Heart left ventricle (tissue), 13 donors: ENCODE measurements around the gene SLC23A2.

ENCODE experiments used
- CTCF ChIP-seq, 12 donors: fragments of 200-600 bp; sonication (generic) in 4 of 12; IDR thresholded peaks; one replicate each; pipeline versions ENCODE4 v1.5.0 to v1.8.0; 2018 to 2022; ENCODE audit warnings: antibody characterized with exemption in 12 of 12, mild to moderate bottlenecking in 5 of 12
- POLR2A ChIP-seq, 2 donors: fragments of 450-650 bp; IDR thresholded peaks; one replicate each; pipeline ENCODE4 v1.6.1; 2017; ENCODE audit warnings: antibody characterized with exemption in 2 of 2, mild to moderate bottlenecking in 2 of 2, moderate library complexity in 2 of 2
- donor health status: ischemic (EF 13 %, LVEDD 7.1; RV severe dilation, severe dysfunction).
- donor health status: DM: no; HTN: yes; CAD: no.
- donor health status: DM: no; HTN: no; CAD: no.
- donor health status: ischemic (EF 25% LVEDD 6.9; RV normal size, moderate dysfunction).
- donor health status: ischemic (EF 25% LVEDD 5.7; RV mildly dilated, moderate dysfunction).
- donor health status: ischemic (EF 35%, LVEDD 5.7; RV mildly dilated, moderate dysfunction).
- donor health status: nonischemic (EF 11% LVEDD 7.7; RV severe dilation, severe dysfunction).
- donor health status: DM: yes; HTN: yes; CAD: no.
- donor health status: PGD.
- donor health status: ischemic (EF 29% LVEDD 5.4; RV normal size, mild dysfunction).
- donor health status: nonischemic (EF 23%, LVEDD 6.1; RV moderate dilation, normal function).

DNA sequence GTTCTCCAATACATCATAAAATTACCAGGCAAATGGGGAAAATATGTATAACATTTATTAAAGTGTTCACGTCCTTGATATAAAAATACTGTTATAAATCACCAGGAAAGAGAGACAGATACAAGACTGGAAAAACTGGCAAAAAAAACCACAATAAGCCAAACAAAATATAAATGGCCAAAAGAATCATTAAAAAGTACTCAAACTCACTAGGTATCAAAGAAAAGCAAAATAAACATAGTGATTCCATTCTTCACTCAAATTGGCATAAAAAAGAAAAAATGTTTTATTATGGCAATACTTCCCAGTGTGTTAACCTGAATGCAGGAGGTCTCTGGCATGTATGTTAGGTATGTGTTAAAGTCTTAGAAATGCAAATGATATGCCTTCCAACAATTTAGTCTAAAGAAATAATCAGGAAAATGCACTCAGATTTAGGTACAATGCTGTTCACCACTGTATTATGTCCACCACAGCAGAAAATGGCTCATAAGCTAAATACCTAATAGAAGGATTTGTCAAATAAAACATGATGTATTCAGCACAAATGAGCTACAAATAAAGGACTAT is 21.4 kb downstream of the SLC23A2 start:
- no peak for TF ChIP-seq CTCF (IDR thresholded peaks at IDR 0.05)
- no peak for TF ChIP-seq POLR2A (IDR thresholded peaks at IDR 0.05)
